Measurements from ENCODE around the gene PLAU. TPM values are rescaled to one million over a fixed set of nuclear protein-coding genes. Genes with fewer than 3 reads are reported as not detected.

The PLAU gene
- total and polyA plus RNA-seq, 2 of the 13 experiments (the other 11 are each of a cell fraction or from before 2014, with no cell fraction given) = 0.45 to 11.2 TPM

DNA sequence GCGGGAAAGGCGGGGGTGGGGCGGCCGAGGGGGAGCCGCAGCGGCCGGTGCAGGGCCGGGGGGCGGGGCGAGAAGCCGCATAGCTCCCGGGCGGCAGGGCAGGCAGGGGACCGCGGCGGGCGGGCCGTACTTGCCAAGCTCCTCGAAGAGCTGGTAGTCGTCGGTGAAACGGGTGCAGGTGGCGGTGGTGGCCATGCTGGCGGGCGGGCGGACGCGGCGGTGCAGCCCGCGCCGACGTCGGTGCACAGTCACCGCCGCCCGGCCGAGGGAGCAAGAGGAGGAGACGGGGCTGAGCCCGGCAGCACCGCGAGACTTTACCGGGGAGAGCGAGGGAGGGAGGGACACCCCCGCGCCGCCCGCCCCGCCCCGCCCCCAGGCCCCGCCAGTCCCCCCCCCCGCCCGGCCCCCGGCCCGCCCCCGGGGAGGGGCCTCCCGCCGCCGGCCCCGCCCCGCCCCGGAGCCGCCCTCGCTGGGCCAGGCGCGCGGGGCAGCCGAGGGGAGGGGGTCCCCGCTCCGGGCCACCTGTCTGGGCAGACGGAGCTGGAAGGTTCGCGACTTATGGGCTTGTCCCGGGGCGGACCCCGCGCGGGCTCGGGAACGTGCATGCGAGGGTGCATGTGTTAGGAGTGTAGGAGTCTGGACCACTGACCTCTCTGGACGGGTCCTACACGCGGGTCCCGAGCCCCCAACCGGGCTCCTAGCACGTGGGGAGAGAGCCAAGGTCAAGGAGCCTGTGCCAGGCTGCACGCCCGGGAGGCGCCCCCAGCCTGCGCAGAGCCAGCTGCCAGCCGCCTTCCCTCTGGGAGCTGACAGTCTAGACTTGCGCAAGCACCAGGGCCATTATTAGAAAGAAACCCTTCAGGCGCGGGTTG lies 36.4 kb upstream of the PLAU start, which contains the start of gene CAMK2G (continued):
- 0 out of 2 replicates have a peak, but pooled peaks have one; percentile 49 for TF ChIP-seq ZMYM4 (CRISPR knock-in tag; IDR thresholded peaks at IDR 0.05)
- no peak for TF ChIP-seq ZNF672 (CRISPR knock-in tag; IDR thresholded peaks at IDR 0.05)
- TF ChIP-seq KAT7 (CRISPR knock-in tag; IDR thresholded peaks at IDR 0.05; ENCODE audit: borderline replicate concordance) = no peak
- no peak; the same call in 1 of the 2 replicates for TF ChIP-seq NR2C2 (CRISPR knock-in tag; IDR thresholded peaks at IDR 0.05; ENCODE audit: borderline replicate concordance)
- TF ChIP-seq ZKSCAN8 (CRISPR knock-in tag; IDR thresholded peaks at IDR 0.05; ENCODE audit: borderline replicate concordance) = no peak
- TF ChIP-seq MAZ (IDR thresholded peaks at IDR 0.05; ENCODE audit: borderline replicate concordance, low read depth, low read length) = peak; percentile 48; the same call in 1 of the 2 replicates
- no peak; the same call in 1 of the 2 replicates for TF ChIP-seq MAZ (CRISPR knock-in tag; IDR thresholded peaks at IDR 0.05; ENCODE audit: low read depth)
- no peak for TF ChIP-seq ZNF83 (CRISPR knock-in tag; IDR thresholded peaks at IDR 0.05; ENCODE audit: borderline replicate concordance)
- TF ChIP-seq CHD4 (IDR thresholded peaks at IDR 0.05; ENCODE audit: borderline replicate concordance, low read length) = no peak
- 0 out of 2 replicates have a peak, but pooled peaks have one; percentile 38 for TF ChIP-seq AHR (CRISPR knock-in tag; IDR thresholded peaks at IDR 0.05)
- TF ChIP-seq ZSCAN12 (CRISPR knock-in tag; IDR thresholded peaks at IDR 0.05) = no peak
- TF ChIP-seq U2AF1 (optimal IDR thresholded peaks at IDR 0.05; ENCODE audit: low read depth, low read length) = no peak
- TF ChIP-seq NFKB2 (CRISPR knock-in tag; IDR thresholded peaks at IDR 0.05; ENCODE audit: borderline replicate concordance) = no peak
- no peak for TF ChIP-seq YEATS2 (CRISPR knock-in tag; IDR thresholded peaks at IDR 0.05; ENCODE audit: borderline replicate concordance)
- TF ChIP-seq POLR2G (IDR thresholded peaks at IDR 0.05; ENCODE audit: low read depth, low read length) = peak; percentile 69
- TF ChIP-seq CREB1 (IDR thresholded peaks at IDR 0.05) = no peak
- no peak for TF ChIP-seq CREB1 (CRISPR knock-in tag; IDR thresholded peaks at IDR 0.05)
- no peak for TF ChIP-seq NKX3-1 (CRISPR knock-in tag; IDR thresholded peaks at IDR 0.05)
- TF ChIP-seq KLF12 (CRISPR knock-in tag; IDR thresholded peaks at IDR 0.05; ENCODE audit: borderline replicate concordance) = 0 out of 2 replicates have a peak, but pooled peaks have one; percentile 42
- TF ChIP-seq, protein P1, sequence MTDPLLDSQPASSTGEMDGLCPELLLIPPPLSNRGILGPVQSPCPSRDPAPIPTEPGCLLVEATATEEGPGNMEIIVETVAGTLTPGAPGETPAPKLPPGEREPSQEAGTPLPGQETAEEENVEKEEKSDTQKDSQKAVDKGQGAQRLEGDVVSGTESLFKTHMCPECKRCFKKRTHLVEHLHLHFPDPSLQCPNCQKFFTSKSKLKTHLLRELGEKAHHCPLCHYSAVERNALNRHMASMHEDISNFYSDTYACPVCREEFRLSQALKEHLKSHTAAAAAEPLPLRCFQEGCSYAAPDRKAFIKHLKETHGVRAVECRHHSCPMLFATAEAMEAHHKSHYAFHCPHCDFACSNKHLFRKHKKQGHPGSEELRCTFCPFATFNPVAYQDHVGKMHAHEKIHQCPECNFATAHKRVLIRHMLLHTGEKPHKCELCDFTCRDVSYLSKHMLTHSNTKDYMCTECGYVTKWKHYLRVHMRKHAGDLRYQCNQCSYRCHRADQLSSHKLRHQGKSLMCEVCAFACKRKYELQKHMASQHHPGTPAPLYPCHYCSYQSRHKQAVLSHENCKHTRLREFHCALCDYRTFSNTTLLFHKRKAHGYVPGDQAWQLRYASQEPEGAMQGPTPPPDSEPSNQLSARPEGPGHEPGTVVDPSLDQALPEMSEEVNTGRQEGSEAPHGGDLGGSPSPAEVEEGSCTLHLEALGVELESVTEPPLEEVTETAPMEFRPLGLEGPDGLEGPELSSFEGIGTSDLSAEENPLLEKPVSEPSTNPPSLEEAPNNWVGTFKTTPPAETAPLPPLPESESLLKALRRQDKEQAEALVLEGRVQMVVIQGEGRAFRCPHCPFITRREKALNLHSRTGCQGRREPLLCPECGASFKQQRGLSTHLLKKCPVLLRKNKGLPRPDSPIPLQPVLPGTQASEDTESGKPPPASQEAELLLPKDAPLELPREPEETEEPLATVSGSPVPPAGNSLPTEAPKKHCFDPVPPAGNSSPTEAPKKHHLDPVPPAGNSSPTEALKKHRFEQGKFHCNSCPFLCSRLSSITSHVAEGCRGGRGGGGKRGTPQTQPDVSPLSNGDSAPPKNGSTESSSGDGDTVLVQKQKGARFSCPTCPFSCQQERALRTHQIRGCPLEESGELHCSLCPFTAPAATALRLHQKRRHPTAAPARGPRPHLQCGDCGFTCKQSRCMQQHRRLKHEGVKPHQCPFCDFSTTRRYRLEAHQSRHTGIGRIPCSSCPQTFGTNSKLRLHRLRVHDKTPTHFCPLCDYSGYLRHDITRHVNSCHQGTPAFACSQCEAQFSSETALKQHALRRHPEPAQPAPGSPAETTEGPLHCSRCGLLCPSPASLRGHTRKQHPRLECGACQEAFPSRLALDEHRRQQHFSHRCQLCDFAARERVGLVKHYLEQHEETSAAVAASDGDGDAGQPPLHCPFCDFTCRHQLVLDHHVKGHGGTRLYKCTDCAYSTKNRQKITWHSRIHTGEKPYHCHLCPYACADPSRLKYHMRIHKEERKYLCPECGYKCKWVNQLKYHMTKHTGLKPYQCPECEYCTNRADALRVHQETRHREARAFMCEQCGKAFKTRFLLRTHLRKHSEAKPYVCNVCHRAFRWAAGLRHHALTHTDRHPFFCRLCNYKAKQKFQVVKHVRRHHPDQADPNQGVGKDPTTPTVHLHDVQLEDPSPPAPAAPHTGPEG (CRISPR knock-in tag; IDR thresholded peaks at IDR 0.05) = 0 out of 2 replicates have a peak, but pooled peaks have one; percentile 32
- peak; percentile 79 for TF ChIP-seq BCL6 (CRISPR knock-in tag; IDR thresholded peaks at IDR 0.05)
- TF ChIP-seq, protein P2, sequence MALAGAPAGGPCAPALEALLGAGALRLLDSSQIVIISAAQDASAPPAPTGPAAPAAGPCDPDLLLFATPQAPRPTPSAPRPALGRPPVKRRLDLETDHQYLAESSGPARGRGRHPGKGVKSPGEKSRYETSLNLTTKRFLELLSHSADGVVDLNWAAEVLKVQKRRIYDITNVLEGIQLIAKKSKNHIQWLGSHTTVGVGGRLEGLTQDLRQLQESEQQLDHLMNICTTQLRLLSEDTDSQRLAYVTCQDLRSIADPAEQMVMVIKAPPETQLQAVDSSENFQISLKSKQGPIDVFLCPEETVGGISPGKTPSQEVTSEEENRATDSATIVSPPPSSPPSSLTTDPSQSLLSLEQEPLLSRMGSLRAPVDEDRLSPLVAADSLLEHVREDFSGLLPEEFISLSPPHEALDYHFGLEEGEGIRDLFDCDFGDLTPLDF (CRISPR knock-in tag; IDR thresholded peaks at IDR 0.05) = no peak
- TF ChIP-seq ZNF253 (CRISPR knock-in tag; IDR thresholded peaks at IDR 0.05; ENCODE audit: borderline replicate concordance) = no peak
